Measurements from ENCODE around the gene SIX4. TPM values are rescaled to one million over a fixed set of nuclear protein-coding genes. Genes with fewer than 3 reads are reported as not detected.

Gene SIX4
- 11.0 TPM for total RNA-seq

DNA sequence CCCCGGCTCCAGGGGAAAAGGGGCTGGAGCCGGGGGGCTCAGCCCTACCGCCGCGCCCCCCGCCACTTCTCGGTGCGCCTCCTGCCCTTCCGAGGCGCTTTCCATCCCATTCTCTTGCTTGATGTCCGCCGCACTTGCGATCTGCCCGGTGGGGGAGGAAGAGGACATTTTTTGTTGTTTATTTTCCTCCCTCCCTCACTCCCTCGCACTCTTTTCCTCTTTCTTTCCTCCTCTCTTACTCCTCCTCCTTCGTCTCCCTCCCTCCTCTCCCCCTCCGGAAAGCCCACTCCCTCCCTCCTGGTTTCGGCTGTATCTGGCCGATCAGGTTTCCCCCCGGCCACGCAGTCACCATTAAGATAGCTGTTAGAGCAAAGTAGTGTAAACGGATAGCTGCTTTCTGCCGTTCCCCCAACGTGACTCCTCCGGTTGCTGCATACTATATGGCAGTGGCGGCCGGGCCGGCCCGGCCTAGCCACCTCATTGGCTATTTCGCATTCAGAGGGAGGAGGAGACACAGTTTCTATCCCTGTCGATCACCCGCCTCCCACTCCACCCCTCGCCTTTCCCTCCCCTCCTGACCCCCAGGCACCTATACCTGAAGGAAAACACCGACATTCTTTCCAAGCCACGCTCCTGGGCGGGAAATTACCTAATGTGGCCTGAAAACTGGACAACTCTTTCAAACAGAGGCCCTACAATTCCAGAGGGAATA lies at the start of gene SIX4:
Gene SIX4, minus strand, starts transcription at position 445 of the 712 bp plus-strand sequence. Its CDS starts 277 bp downstream, at position 168.
- Histone ChIP-seq H3K27me3 (ENCODE audit: control insufficient read depth in 3 of 3, insufficient read depth in 3 of 3, low read length in 3 of 3) (no peaks in the 10 kb centered on the region), H3K4me3 (ENCODE audit: low read length in 3 of 3) (peak within 1 kb of the TSS; percentile 90 to 95 (median 93)), H3K4me1 (ENCODE audit: control insufficient read depth in 3 of 3, insufficient read depth in 3 of 3, low read length in 3 of 3) (peaks cover 22 to 34% (median 24%) of the 10 kb centered on the region in 3 donors), H3K27ac (ENCODE audit: low read depth, low read length) (peak within 1 kb of the TSS; percentile 93), H3K9me3 (ENCODE audit: control insufficient read depth in 3 of 3, low read length in 3 of 3) (no peaks in the 10 kb centered on the region), H3K36me3 (ENCODE audit: control insufficient read depth in 3 of 3, insufficient read depth in 3 of 3, low read length in 3 of 3) (peaks cover 4 to 11% (median 5%) of the 10 kb centered on the region in 3 donors), H3K9ac (ENCODE audit: low read depth in 1 of 3, low read length in 3 of 3) (peak within 1 kb of the TSS; percentile 91 to 94 (median 92))

DNA sequence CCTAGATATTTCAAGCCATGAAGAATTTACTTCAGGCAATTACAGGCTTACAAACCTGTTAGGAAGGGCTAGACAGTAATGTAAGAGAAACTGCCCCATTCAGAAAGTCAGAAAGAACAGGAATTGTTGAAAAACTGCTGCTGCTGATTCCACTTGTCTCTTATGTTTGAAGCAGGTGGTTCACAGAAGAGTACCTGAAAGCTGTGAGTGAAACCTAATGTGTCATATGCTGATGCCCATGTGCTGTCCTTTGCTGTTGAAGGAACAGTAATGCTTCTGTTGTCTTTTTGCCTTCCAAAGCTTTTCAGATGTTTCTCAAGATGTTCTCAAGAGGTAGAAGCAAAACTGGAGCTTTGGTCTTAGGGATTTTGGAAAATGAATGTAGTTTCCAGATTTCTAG lies 49.4 kb upstream of the SIX4 start:
- H3K27ac ChIP-seq (ENCODE audit: low read depth, low read length): no peak overlapping the region
- no peaks in the 10 kb centered on the region for H3K36me3 ChIP-seq (ENCODE audit: control insufficient read depth in 3 of 3, insufficient read depth in 3 of 3, low read length in 3 of 3)
- H3K4me1 ChIP-seq (ENCODE audit: control insufficient read depth in 3 of 3, insufficient read depth in 3 of 3, low read length in 3 of 3): peaks cover 6 to 22% (median 9%) of the 10 kb centered on the region in 3 donors
- H3K27me3 ChIP-seq (ENCODE audit: control insufficient read depth in 3 of 3, insufficient read depth in 3 of 3, low read length in 3 of 3): no peaks in the 10 kb centered on the region
- no peak overlapping the region for H3K4me3 ChIP-seq (ENCODE audit: low read length in 3 of 3)
- no peaks in the 10 kb centered on the region for H3K9me3 ChIP-seq (ENCODE audit: control insufficient read depth in 3 of 3, low read length in 3 of 3)
- no peak overlapping the region for H3K9ac ChIP-seq (ENCODE audit: low read depth in 1 of 3, low read length in 3 of 3)

DNA sequence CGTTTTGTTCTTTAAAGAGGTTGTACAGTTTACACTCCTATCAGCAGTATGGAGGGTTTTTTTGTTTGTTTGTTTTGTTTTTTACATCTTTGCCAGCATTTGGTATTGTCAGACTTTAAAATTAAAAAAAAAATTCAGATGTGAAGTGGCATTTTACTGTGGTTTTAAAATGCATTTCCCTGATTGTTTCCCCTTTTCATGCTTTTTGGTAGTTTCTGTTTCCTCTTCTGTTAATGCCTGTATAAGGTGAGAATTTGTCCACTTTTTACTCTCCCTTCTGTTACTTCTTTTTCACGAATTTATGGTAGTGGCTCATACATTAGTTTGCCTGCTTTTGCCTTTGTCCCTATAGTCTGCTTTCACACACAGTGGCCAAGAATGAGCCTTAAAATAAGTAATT lies 47.0 kb upstream of the SIX4 start:
- Histone ChIP-seq H3K9ac (ENCODE audit: low read depth in 1 of 3, low read length in 3 of 3) (no peak overlapping the region), H3K36me3 (ENCODE audit: control insufficient read depth in 3 of 3, insufficient read depth in 3 of 3, low read length in 3 of 3) (no peaks in the 10 kb centered on the region), H3K4me3 (ENCODE audit: low read length in 3 of 3) (no peak overlapping the region), H3K4me1 (ENCODE audit: control insufficient read depth in 3 of 3, insufficient read depth in 3 of 3, low read length in 3 of 3) (peaks cover 4 to 19% (median 9%) of the 10 kb centered on the region in 3 donors), H3K27me3 (ENCODE audit: control insufficient read depth in 3 of 3, insufficient read depth in 3 of 3, low read length in 3 of 3) (no peaks in the 10 kb centered on the region), H3K27ac (ENCODE audit: low read depth, low read length) (no peak overlapping the region), H3K9me3 (ENCODE audit: control insufficient read depth in 3 of 3, low read length in 3 of 3) (no peaks in the 10 kb centered on the region)

DNA sequence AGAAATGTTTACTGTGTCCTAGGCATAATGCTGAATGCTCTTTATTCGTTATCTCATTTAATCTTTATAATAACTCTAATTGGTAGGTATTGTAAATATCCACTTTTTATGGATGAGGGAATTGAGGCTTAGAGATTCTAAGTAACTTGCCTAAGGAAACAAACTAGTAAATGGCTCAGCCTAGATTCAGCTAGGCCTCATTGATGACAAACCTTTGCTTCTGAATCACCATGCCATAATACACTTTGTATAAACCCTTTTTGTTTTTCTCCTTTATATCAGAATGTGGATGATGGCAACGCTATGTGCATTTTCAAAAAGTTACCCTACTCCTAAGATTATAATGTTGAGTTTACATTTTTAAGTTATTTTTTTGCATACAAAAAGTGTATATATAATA lies 44.5 kb upstream of the SIX4 start:
- no peaks in the 10 kb centered on the region for H3K9me3 ChIP-seq (ENCODE audit: control insufficient read depth in 3 of 3, low read length in 3 of 3)
- no peaks in the 10 kb centered on the region for H3K36me3 ChIP-seq (ENCODE audit: control insufficient read depth in 3 of 3, insufficient read depth in 3 of 3, low read length in 3 of 3)
- H3K9ac ChIP-seq (ENCODE audit: low read depth in 1 of 3, low read length in 3 of 3): no peak overlapping the region
- H3K4me3 ChIP-seq (ENCODE audit: low read length in 3 of 3): no peak overlapping the region
- no peaks in the 10 kb centered on the region for H3K27me3 ChIP-seq (ENCODE audit: control insufficient read depth in 3 of 3, insufficient read depth in 3 of 3, low read length in 3 of 3)
- no peak overlapping the region for H3K27ac ChIP-seq (ENCODE audit: low read depth, low read length)
- H3K4me1 ChIP-seq (ENCODE audit: control insufficient read depth in 3 of 3, insufficient read depth in 3 of 3, low read length in 3 of 3): peaks cover 3 to 7% (median 4%) of the 10 kb centered on the region in 3 donors

DNA sequence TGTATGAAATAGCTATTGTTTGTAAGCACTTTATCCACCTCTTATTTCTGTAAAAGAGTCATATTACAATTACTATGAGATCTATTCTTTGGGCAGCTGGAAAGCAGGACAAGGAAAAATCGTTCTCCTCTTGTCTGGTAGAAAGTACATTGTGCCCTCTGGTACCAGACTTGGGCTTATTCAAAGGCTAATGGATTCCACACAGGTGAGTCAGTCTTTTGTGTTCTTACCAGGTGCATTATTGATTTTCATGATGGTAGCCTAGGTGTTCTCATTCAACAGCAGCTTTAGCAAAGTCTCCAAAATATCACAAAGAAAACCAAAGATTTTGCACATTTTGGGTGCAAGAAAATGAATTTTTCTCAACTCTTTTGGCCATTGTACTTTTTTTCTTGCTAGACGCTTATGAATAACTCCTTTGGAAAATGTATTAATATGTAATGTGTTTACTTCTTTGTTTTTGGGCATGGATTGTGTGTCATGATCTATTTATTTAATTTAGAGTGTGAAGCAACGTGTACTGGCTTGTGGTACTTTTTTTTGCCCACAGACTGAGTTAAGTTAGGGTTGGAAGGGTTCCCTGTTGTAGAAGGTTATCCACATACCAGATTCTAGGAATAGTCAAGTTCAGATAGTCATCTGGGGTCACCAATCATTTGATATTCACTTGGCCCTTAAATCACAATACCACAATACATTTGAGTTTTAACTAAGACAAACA lies 36.7 kb upstream of the SIX4 start:
- Histone ChIP-seq H3K27me3 (ENCODE audit: control insufficient read depth in 3 of 3, insufficient read depth in 3 of 3, low read length in 3 of 3) (no peaks in the 10 kb centered on the region), H3K4me1 (ENCODE audit: control insufficient read depth in 3 of 3, insufficient read depth in 3 of 3, low read length in 3 of 3) (peaks cover 7 to 29% (median 17%) of the 10 kb centered on the region in 3 donors), H3K27ac (ENCODE audit: low read depth, low read length) (peak overlapping the region; percentile 31), H3K9ac (ENCODE audit: low read depth in 1 of 3, low read length in 3 of 3) (no peak overlapping the region), H3K4me3 (ENCODE audit: low read length in 3 of 3) (no peak overlapping the region), H3K36me3 (ENCODE audit: control insufficient read depth in 3 of 3, insufficient read depth in 3 of 3, low read length in 3 of 3) (no peaks in the 10 kb centered on the region), H3K9me3 (ENCODE audit: control insufficient read depth in 3 of 3, low read length in 3 of 3) (no peaks in the 10 kb centered on the region)

DNA sequence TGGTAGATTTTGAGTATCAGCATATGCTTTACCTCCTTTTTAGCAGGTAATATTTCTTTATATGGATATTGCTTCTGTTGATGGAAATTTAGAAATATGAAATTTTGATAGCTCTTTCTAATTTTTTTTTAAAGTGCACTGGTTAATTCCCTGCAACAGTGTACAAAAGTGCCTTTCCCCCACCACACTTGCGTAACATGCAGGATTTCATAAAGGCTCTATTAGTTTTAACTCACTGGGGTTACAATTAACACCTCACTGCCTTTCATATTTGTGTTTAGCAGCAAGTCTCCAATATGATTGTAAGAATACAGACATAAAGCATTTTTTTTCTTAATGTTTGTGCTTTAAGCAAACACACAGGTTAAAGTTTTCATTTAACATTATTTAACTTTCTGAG lies 36.1 kb upstream of the SIX4 start:
- Histone ChIP-seq H3K4me1 (ENCODE audit: control insufficient read depth in 3 of 3, insufficient read depth in 3 of 3, low read length in 3 of 3) (peaks cover 7 to 32% (median 17%) of the 10 kb centered on the region in 3 donors), H3K4me3 (ENCODE audit: low read length in 3 of 3) (no peak overlapping the region), H3K36me3 (ENCODE audit: control insufficient read depth in 3 of 3, insufficient read depth in 3 of 3, low read length in 3 of 3) (no peaks in the 10 kb centered on the region), H3K27ac (ENCODE audit: low read depth, low read length) (no peak overlapping the region), H3K9ac (ENCODE audit: low read depth in 1 of 3, low read length in 3 of 3) (no peak overlapping the region), H3K9me3 (ENCODE audit: control insufficient read depth in 3 of 3, low read length in 3 of 3) (no peaks in the 10 kb centered on the region), H3K27me3 (ENCODE audit: control insufficient read depth in 3 of 3, insufficient read depth in 3 of 3, low read length in 3 of 3) (no peaks in the 10 kb centered on the region)

DNA sequence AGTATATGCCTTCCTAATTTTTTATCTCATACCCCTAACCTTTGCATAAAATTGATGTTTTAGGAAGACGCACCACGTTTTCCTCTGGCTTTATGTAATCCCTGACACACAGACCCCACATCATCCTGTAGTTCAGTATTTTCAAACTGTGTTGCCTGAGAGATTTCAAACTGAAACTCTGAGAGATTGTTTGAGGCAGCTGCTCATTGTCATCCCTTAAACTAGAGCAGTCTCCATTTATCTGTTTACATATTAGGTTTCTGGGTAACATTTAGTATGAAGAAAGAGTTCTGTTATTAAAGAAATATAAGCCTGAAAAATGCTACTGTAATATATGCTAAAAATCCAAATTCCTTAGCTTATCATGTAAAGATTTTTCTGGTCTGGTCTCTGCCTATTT lies 34.7 kb upstream of the SIX4 start:
- peak overlapping the region in 1 of 3 donors; percentile 10 for H3K9ac ChIP-seq (ENCODE audit: low read depth in 1 of 3, low read length in 3 of 3)
- H3K27me3 ChIP-seq (ENCODE audit: control insufficient read depth in 3 of 3, insufficient read depth in 3 of 3, low read length in 3 of 3): no peaks in the 10 kb centered on the region
- H3K36me3 ChIP-seq (ENCODE audit: control insufficient read depth in 3 of 3, insufficient read depth in 3 of 3, low read length in 3 of 3): no peaks in the 10 kb centered on the region
- no peak overlapping the region for H3K4me3 ChIP-seq (ENCODE audit: low read length in 3 of 3)
- no peaks in the 10 kb centered on the region for H3K9me3 ChIP-seq (ENCODE audit: control insufficient read depth in 3 of 3, low read length in 3 of 3)
- peaks cover 7 to 32% (median 17%) of the 10 kb centered on the region in 3 donors for H3K4me1 ChIP-seq (ENCODE audit: control insufficient read depth in 3 of 3, insufficient read depth in 3 of 3, low read length in 3 of 3)
- H3K27ac ChIP-seq (ENCODE audit: low read depth, low read length): no peak overlapping the region

DNA sequence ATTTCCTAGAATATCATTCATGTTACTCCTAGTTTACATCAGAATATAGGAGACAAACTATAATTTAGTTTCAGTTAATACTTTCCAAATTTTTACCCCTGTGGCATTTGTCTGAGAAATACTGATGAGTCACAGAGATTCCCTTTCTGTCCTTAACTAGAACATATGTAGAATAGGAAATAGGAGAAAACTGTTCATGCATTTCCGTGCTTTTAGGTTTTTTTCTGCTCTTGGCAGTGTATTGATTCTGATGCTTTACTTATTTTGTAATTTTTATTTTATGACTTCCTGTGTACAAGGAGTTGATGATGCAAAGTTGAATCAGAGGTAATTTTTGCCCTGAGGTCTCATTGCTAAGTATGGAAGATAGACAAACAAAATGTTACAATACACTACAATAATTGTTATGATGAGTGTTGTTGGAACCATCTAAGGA lies 33.4 kb upstream of the SIX4 start:
- Histone ChIP-seq H3K9ac (ENCODE audit: low read depth in 1 of 3, low read length in 3 of 3) (no peak overlapping the region), H3K27ac (ENCODE audit: low read depth, low read length) (no peak overlapping the region)

DNA sequence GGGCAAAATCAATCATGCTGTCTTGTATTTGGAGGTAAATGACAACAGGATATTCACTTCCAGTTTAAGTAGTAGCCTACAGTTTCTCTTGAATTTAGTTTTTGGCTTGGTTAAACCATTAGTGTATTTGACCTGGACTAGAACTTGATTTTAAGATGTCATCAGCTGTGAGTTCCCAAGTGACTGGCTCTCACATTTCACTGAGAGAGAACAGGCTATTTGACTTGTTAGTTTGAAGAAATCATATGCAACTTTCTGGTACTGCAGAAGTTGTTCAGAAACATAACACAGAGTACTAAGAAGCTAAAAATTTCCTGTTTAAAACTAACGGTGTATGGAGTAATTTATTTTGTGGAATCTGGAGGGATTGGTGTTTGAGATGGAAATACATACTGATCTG lies 32.7 kb upstream of the SIX4 start:
- Histone ChIP-seq H3K9ac (ENCODE audit: low read depth in 1 of 3, low read length in 3 of 3) (no peak overlapping the region), H3K4me3 (ENCODE audit: low read length in 3 of 3) (no peak overlapping the region), H3K27ac (ENCODE audit: low read depth, low read length) (no peak overlapping the region), H3K9me3 (ENCODE audit: control insufficient read depth in 3 of 3, low read length in 3 of 3) (no peaks in the 10 kb centered on the region), H3K4me1 (ENCODE audit: control insufficient read depth in 3 of 3, insufficient read depth in 3 of 3, low read length in 3 of 3) (peaks cover 7 to 32% (median 17%) of the 10 kb centered on the region in 3 donors), H3K27me3 (ENCODE audit: control insufficient read depth in 3 of 3, insufficient read depth in 3 of 3, low read length in 3 of 3) (no peaks in the 10 kb centered on the region), H3K36me3 (ENCODE audit: control insufficient read depth in 3 of 3, insufficient read depth in 3 of 3, low read length in 3 of 3) (no peaks in the 10 kb centered on the region)

More for the DNA sequence above, 33.4 kb upstream of the SIX4 start:
- H3K36me3 ChIP-seq (ENCODE audit: control insufficient read depth in 3 of 3, insufficient read depth in 3 of 3, low read length in 3 of 3): no peaks in the 10 kb centered on the region
- H3K4me1 ChIP-seq (ENCODE audit: control insufficient read depth in 3 of 3, insufficient read depth in 3 of 3, low read length in 3 of 3): peaks cover 7 to 32% (median 17%) of the 10 kb centered on the region in 3 donors
- H3K4me3 ChIP-seq (ENCODE audit: low read length in 3 of 3): no peak overlapping the region
- no peaks in the 10 kb centered on the region for H3K27me3 ChIP-seq (ENCODE audit: control insufficient read depth in 3 of 3, insufficient read depth in 3 of 3, low read length in 3 of 3)
- H3K9me3 ChIP-seq (ENCODE audit: control insufficient read depth in 3 of 3, low read length in 3 of 3): no peaks in the 10 kb centered on the region

All from skeletal muscle tissue (tissue), 4 donors.